NCI-H1105 (cell line): ENCODE measurements around the gene DDX41.
"Not testable (repeated sequence)": the region's sequence is repeated elsewhere in the genome, so short reads cannot be mapped to it uniquely, and the experiment has no call there.

Experiments used
- DNase-seq: peaks from one replicate; lab custom pipeline; 2025; lab: John Stamatoyannopoulos, UW

Gene DDX41

GRCh38 chr5:177537389-177538361, 20.9 kb upstream of the DDX41 start:
- no peak for DNase-seq

- DNase-seq: no peak
Measured at GRCh38 chr5:177536386-177536785, 19.6 kb upstream of the DDX41 start.

DNA sequence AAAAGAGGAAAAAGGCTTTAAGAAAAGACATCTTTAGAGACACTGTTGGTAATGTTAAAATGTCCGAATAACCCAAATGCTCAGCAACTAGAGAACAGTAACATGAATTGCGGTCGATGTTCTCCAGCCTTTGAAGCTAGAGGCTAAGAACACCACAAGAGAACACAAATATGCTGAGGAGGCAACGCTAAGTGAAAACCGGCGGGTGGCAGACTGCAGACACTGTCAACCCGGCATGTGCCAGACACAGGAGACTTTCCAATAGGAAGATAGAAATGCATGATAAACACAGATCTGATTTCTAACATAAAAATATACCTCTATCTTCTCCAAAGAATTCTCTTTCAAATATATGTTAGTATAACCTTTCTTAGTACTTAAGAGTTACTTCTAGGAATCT, 18.4 kb upstream of the DDX41 start:
- DNase-seq: no peak

- not testable (repeated sequence) for DNase-seq
Measured at GRCh38 chr5:177534433-177534832, 17.7 kb upstream of the DDX41 start.

DNA sequence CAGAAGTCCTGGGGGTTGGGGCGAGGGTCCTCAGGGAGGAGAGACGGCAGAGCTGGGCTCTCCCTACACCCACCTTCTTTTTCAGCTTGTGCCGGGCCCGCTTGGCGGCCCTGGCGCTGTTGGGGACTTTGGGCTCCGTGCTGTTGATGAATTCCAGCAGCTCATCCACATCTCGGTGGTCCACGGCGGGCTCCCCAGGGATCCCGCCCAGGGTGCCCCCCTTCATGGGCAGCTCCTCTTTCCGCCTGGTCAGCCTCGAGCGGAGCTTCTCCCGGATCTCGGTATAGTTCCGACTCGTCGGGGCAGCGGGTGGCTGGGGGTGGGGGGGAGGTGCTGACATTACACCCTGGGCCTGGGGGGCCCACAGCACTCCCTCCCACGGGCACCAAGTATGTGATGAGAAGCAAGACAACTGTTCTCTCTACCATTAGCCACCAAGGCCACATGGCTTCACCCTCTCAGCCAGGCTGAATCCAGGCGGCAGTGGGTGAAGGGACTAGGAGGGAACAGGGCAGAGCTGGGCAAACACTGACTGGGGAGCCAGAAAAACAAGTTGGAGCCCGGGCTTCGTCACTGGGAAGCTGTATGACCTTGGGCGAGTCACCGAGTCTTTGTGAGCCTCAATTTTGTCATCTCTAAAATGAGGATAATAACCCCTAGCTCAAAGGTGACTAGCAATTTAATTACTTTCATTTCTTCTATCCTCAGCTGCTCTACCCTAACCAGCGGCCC, 14.6 kb upstream of the DDX41 start:
- DNase-seq: no peak

GRCh38 chr5:177530638-177531037, 13.9 kb upstream of the DDX41 start:
- no peak for DNase-seq

DNA sequence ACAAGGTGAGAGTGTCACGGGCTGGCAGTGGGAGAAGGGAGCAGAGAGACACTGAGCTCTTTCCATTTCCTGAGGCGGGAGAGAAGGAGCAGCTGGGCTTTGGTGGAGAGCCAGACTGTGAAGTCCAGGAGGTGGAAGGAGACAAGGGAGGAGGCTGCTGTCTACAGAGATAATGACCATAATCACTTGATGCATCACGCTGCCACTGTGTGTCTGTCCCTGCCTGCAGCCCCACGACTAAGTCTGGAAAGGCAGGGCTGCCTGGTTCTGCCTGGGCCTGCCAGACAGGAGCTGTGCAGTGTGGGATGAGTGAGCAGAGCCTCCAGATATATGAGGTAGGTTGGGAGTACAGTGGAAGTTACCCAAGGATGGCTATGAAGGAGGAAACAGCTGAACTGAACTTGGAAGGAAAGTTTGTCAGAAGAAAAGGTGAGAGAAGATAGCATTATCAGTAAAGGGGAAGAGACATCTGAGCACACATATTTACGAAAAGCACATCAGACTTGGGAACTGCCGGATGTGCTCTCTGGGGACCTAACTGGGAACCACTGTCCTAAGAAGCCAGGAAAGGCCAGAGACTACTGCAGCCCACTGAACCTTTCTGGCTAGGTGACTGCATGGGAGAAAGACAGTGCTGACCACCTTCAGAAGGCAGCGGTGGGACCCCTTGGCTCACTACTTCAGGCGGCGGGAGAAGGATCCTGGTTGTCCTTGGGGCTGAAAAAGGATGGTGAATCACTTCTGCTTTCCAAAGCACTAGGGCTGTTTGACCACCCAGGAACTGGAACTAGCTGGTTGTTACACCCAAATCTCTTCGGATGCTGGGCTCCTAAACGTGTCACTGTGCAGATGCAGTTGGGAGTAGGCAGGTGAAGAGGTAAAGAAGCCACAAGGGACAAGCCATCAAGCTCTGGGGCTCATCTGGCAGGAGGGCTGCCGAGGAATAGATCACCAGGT, 12.8 kb upstream of the DDX41 start:
- no peak for DNase-seq

DNA sequence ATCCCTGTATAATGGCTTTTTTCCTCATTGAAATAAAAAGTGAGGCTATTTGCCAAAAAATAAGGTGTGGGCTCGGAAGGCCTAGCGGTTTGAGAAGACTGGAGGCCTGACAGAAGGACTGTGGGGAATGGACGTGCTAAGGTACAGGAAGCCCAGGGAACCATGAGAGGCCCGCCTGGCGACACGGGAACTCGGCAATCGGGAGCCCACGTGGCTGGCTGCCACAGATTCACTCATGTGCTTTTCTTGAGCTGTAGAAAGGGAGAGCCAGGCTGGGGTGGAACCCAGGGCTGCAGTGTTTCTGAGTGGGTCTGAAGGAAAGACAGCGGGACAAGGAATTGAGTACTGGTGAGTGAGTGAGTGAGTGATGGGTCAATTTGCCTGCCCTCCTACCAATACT, 11.9 kb upstream of the DDX41 start:
- DNase-seq: no peak

- no peak for DNase-seq
Measured at GRCh38 chr5:177527595-177527994, 10.8 kb upstream of the DDX41 start.

DNA sequence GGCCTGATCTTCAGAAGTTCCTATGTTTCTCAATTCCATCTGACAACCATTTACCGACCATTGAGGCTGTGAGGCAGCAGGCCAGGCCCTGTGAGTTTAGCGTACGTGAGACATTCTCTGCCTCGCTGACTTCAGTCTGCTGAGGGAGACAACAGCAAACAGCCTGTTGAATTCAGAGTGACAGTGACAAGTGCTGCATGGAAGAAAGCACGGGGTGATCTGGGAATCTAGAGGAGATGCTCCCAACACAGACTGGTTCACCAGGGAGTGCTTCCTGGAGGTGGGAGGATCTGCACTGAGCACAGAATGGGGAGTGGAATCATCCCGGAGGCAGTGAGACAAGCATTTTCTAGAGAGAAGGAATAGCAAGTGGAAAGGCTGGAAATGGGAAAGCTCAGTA, 10.0 kb upstream of the DDX41 start:
- no peak for DNase-seq

DNA sequence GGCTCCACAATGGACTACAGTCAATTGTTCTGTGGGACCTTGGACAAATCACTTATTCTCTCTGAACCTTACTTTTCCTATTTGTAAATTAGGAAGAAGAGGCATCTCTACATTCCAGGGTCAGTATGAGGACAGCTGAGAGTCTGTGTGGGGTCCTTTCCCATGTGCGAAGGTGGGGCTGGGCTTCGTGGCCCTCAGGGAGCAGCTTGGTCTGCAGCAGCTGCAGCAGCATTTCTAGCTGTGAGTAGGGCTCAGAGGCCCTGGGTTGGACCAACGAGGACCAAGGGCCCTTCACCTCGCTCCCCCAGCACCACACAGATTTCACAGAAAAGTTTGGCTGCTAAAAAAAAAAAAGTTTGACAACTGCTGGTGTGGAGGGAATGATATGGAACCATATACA, 9.4 kb upstream of the DDX41 start:
- no peak for DNase-seq

GRCh38 chr5:177524941-177525655, 8.3 kb upstream of the DDX41 start:
- no peak for DNase-seq

GRCh38 chr5:177524539-177524900, 7.8 kb upstream of the DDX41 start:
- no peak for DNase-seq

DNA sequence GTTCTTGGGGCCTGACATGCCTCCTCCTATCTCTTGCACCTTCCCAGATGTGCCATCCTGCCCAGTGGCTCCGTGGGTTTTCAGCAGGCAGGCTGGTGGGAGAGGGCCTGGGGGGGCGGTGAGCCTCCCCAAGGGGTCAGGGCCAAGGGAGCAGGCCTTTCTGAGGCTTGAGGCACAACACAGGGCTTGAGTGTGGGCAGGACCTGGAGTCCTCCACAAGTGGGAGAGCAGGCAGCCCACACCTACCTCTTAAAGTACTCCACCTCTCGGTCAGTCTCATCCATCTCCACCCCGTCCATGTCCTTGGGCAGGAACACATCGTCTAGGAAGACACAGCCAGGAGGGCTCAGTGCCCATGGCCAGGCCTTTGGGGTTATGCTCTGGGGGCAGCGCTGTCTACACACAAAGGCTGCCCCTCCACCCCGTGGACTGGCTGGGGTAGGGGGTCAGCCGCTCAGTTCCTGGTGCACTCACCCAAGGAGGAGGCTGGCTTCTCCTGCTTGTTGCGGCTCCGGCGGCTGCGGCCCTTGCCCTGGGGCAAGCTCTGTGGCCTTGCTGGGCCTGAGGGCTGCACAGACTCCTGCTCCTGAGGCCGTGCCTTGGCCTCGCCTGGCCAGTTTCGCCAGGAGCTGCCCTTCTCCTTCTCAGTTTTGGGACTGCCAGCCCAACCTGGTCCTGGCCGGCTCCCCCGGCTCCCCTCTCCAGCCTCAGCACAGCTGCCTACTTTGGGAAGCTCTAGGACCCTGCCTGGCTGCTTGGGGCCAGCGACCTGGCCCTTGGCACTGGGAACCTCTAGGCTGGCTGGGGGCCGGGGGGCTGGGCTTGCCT, 7.2 kb upstream of the DDX41 start:
- DNase-seq: no peak

DNA sequence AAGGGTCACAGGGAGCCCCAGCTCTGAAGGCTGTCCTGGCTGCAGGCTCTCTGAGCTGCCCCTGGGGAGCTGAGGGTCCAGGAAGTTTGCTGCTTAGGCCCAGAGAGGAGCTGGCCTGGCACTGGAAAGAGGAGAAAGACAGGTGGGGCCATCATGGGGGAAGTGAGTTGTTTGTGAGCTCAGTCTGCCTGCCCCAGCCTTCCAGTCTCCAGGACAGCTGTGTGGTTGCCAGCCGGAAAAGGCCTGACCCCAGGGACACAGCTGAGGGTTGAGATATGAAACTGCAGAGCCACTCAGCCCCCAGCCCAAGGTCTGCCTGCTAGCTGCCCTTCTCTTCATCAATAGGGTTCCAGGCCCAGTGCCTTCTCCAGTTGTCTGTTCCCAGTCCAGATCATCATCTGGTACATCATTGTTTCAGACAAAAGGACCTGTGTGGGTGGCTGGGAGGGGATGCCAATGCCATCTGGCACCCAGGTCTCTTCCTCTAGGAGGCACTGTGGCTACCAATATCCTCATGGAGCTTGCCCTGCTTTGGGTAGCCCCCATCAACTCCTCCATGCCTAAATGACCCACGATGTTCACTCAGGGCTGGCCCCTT, 4.3 kb upstream of the DDX41 start:
- DNase-seq: no peak

GRCh38 chr5:177520271-177520670, 3.5 kb upstream of the DDX41 start:
- no peak for DNase-seq

DNA sequence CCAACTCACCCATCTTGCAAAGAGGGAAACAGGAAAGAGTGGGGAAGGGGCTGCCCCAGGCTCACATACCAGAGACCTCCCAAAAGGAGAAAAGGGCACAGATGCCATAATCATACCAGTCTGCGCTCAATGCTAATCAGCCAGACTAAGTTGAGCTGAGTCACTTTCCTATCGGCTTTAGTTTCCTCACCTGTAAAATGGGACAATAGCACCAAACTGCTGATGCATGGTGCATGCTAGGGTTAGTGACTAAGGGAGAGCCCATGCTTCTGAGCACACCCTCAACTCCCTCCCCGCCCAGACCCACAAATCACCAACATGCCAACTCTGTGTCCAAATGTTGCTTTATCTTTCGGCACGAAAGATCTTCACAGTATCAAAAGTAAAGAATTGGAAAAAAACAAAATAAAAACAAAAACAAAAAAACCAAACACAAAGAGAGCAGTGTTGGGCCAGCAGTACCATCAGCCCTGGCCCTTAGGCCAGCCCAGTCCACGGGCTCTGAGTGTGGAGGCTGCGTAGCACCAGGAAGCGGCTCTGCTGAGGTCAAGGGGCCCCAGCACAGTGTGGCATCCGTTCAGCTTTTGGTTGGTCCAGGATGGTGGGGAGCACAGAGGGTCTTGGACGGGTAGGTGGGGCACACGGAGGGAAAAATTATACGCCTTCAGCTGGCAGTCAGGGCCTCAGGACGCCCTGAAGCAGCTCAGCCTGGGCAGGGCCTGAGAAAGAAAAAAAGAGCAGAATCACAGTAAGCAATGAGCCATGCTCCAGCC, 2.9 kb upstream of the DDX41 start:
- DNase-seq: no peak

- DNase-seq: no peak
Measured at GRCh38 chr5:177515580-177515979, 1.2 kb downstream of the DDX41 start.

GRCh38 chr5:177514541-177514940, 2.2 kb downstream of the DDX41 start:
- no peak for DNase-seq
